Fibroblast of the aortic adventitia (primary cell): ENCODE data around the gene HP. TPM values are rescaled to one million over a fixed set of nuclear protein-coding genes. Genes with fewer than 3 reads are reported as not detected.

ENCODE experiments used
- DNase-seq: peaks from one replicate; pipeline ENCODE4 v3.0.0-alpha.2; 2010; ENCODE audit warnings: low read depth
- H3K4me3 ChIP-seq: 2 replicates; pipeline ENCODE4 v1.5.1; 2011; ENCODE audit warnings: low read depth, mild to moderate bottlenecking, control low read depth, low read length, moderate library complexity
- total RNA-seq: library from RNA; depleted of rRNA; stranded (reverse); fragments of >200 nt; gene quantifications from 2 replicates; pipeline ENCODE4 v1.2.3, GENCODE V29; 2012; ENCODE audit warnings: low replicate concordance
- TF ChIP-seq, protein P1 (sequence below): IDR thresholded peaks from 2 replicates; pipeline ENCODE4 v1.5.1; 2011; ENCODE audit warnings: mild to moderate bottlenecking, low read length, control low read depth, inconsistent platforms; ENCODE audit not compliant: insufficient read depth

HP gene
- total RNA-seq, 1 donor, result 0.27 TPM

DNA sequence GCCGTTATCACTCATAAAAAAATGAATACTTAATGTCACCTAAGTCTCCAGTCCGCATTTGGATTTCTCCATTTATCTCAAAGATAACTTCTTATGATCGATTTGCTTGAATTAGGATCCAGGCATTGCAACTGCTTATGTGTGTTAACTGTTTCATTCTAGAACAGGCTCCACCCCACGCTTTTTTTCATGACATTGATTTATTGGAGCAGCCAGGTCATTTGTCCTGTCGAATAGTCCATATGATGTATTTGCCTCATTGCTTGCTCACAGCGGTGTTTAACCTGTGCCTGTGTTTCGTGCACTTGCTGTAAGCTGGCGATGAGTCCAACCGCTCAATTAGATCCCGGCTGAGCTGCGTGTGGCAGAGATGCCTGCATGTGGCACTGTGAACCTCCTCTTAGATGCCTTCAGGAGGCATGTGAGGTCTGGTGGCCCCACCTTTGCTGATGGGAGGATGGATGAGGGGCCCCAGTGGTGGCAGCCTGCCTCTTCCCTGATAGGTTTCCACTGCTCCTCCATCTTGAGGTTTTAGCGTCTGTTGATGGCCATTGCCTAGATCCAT lies 55.7 kb downstream of the HP start:
- TF ChIP-seq, protein P1, sequence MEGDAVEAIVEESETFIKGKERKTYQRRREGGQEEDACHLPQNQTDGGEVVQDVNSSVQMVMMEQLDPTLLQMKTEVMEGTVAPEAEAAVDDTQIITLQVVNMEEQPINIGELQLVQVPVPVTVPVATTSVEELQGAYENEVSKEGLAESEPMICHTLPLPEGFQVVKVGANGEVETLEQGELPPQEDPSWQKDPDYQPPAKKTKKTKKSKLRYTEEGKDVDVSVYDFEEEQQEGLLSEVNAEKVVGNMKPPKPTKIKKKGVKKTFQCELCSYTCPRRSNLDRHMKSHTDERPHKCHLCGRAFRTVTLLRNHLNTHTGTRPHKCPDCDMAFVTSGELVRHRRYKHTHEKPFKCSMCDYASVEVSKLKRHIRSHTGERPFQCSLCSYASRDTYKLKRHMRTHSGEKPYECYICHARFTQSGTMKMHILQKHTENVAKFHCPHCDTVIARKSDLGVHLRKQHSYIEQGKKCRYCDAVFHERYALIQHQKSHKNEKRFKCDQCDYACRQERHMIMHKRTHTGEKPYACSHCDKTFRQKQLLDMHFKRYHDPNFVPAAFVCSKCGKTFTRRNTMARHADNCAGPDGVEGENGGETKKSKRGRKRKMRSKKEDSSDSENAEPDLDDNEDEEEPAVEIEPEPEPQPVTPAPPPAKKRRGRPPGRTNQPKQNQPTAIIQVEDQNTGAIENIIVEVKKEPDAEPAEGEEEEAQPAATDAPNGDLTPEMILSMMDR, result no peak
- H3K4me3 ChIP-seq, result no peak overlapping the region
- no peak for DNase-seq

Other genes with a start within 250 kb of the HP start
- 80.5 and 146 TPM in 2 replicates for gene AP1G1, start 245.7 kb upstream of the HP start, total RNA-seq
- 8.3 and 16.0 TPM in 2 replicates for gene ATXN1L, start 208.5 kb upstream of the HP start, total RNA-seq
- 3.1 and 7.3 TPM in 2 replicates for gene ZNF821, start 170.3 kb upstream of the HP start, total RNA-seq
- gene IST1, start 159.0 kb upstream of the HP start, total RNA-seq, result 172 and 273 TPM in 2 replicates
- not detected in 2 replicates for gene PKD1L3, start 54.1 kb upstream of the HP start, total RNA-seq
- gene DHODH, start 45.8 kb upstream of the HP start, total RNA-seq, result 1.8 and 3.3 TPM in 2 replicates
- gene HPR, start 8.7 kb downstream of the HP start, total RNA-seq, result not detected in 2 replicates
- 8.1 and 24.8 TPM in 2 replicates for gene TXNL4B, start 39.1 kb downstream of the HP start, total RNA-seq
- gene DHX38, start 39.3 kb downstream of the HP start, total RNA-seq, result 39.1 and 158 TPM in 2 replicates
- gene PMFBP1, start 117.7 kb downstream of the HP start, total RNA-seq, result 0.09 and 0.33 TPM in 2 replicates